GM18858 (cell line): ENCODE measurements around the gene PRRT1.
"Not testable (repeated sequence)": the region's sequence is repeated elsewhere in the genome, so short reads cannot be mapped to it uniquely, and the experiment has no call there.

Experiments
- ATAC-seq: cut with Tn5 transposase; IDR thresholded peaks from one replicate; pipeline ENCODE4 v1.9.1; 2021; ENCODE audit not compliant: unreplicated experiment

The PRRT1 gene

DNA sequence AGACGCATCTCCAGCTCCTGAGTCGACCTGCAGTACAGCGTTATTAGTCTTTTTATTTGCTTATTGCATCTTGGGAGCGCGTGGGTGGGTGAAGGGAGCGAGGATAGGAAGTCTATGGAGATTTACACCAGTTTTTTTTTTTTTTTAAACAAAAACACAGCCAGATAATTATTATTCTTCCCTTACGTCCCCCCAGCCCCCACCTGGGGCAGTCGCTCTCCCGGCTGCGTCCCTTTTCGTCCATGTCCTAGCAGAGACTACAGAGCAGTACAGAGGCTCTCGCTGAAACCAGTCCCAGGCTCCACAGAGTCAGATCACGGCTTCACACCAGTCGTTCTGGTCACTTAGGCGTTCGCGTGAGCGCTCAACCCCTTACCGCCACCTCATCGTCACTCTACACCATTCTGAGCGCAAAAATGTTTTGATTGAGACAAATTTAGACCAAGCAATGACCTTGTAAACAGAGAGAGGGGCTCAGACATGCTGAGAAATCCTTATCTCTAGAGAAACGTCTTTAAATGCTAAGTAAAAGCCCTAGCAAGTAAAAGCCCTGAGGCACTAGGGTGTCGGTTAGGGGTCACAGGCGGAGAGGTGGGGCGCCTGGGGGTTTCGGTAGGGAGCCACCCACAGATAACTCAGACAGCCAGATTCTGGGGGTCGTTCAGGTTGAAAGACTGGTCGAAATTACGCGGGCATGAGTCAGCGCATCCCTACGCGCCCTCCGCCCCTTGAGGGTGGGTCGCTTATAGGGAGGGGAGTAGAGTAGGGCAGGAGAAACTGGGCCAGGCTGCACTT lies 1.2 kb upstream of the PRRT1 start:
- ATAC-seq: no peak

DNA sequence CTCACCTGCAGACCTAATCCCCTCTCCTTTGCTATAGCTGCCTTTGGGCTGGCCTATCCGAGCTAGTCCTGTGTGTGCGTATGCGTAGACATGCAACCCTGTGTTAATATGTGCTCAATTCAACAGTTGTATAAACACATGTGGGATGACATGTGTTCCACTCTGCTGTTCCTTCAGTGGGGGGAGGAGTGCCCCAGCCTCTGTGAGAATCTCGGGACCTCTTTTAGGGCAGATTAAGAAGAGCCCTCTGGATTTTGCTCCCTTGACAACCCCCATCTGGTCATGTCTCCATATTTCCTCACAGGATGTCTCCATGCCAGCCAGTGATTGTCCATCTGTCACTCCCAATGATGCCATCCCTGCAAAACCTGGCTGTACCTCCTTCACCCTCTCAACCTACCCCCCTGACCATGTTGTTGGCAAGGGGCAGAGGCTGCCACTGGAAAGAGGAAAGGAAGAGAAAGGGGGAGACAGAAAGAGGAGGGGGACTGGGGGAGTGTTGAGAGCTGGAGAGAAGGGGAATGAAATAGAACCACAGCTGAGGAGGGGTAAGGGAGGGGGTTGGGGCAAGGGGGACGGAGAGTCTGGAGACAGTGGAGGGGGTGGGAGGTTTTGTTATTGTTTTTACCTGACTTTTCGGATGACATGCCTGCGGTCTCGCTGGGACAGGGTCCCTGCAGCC lies 417 bp downstream of the PRRT1 start:
- no peak for ATAC-seq

DNA sequence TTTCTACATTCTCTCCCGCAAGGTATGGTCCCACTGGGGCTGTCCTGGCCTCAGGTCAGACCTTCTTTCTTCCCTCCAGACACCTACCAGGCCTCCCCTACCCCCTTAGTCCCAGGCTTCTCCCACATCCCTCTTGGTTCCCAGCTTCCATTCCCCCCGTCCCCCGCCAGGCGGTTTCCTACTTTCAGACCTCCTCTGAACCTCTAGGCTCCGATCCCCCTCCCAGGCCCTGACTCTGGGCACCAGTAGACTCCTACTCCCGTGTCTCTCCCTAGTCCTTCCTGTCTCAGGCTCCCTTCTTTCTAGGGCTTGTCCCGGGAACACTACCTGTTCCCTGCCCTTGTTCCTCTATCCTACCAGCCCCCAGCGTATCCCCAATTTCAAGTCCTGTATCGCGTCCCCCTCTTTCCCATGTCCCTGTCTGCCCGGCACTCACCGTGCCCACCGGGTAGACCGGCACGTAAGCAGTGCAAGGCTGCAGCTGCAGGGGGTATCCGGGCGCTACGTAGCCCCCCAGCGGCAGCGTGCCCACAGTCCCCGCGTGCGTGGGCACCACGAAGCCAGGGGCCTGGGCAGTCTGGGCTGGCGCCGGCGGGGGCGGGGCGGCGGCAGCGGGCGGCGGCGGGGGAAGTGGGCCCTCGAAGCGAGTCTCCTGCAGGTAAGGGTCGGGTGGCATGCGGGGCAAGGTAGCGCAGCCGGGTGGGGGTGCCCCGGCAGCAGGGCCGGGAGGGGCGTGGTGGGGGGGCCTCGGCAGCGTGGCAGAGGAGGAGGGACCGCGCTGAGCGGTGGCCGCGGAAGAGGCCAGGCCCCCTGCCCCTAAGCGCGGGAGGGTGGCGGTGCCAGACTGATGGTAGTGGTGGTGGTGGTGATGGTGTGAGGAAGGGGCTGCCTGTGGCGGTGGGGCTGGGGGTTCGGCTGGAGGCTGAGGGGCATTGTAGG lies 1.5 kb downstream of the PRRT1 start:
- no peak for ATAC-seq

DNA sequence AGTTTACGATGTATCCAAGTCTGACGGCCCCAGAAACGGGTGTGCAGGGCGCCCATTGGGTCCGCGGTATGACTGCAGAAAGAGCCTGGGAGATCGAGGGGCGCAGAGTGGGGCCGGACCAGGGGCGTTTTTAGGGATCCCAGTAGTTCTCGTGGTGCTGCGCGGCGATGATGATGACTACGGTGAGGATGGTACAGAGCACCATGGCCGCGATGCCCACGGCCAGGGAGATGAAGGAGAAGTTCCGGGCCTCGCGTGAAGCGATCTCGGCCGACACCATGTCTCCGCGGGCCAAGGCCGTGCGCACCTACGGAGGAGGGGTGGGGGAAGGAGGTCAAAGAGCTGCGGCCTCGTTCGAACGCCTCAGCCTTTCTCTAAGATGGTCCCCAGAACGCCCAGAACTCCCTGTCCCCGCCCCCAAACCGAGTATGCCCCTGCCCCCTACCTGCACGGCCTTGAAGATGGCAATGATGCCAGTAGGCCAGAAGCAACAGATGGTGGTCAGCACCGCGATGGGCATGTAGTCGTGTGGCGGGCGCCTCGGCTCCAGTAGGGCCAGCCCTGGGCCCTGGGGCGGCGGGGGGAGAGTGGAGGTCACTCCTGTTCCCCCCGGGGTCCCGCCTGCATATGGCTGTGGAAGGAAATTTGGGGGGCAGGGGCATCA lies 2.5 kb downstream of the PRRT1 start:
- no peak for ATAC-seq

DNA sequence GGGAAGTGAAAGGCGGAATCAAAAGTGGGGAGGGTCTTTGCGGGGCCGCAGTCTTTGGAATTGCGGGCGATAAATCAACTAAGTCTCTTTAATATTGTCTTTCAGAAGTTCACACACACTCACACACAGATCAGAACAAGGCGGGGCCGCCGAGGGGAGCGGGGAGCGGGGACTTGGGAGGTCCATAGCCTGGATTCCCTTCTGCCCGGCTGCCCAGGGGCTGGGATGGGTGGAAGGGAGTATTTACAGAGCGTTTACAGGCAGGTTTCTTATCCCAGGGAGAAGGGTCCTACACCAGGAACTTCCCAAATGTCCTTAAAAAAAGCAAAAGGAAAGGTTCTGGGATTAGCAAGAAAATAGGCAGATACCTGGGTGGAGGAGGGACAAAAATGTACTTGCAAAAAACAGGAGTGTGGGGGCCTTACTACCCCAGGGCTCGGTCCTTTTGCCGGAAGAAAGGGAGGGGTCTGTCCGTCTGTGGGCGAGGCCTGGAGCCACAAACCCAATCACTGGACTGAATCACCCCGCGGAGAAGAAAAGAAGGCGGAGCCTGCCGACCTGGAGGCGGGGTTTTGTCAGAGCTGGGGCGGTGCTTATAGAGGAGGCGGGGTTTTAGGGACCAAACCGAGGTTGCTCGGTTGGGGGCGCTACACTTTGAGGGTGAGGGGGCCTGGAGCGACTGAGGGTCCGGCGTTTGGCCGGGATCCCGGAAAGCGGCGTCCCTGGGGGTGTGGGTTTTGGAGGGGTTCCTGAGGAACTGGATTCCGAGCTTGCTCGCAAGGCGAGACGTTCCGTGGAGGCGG lies 3.2 kb downstream of the PRRT1 start:
- no peak for ATAC-seq

DNA sequence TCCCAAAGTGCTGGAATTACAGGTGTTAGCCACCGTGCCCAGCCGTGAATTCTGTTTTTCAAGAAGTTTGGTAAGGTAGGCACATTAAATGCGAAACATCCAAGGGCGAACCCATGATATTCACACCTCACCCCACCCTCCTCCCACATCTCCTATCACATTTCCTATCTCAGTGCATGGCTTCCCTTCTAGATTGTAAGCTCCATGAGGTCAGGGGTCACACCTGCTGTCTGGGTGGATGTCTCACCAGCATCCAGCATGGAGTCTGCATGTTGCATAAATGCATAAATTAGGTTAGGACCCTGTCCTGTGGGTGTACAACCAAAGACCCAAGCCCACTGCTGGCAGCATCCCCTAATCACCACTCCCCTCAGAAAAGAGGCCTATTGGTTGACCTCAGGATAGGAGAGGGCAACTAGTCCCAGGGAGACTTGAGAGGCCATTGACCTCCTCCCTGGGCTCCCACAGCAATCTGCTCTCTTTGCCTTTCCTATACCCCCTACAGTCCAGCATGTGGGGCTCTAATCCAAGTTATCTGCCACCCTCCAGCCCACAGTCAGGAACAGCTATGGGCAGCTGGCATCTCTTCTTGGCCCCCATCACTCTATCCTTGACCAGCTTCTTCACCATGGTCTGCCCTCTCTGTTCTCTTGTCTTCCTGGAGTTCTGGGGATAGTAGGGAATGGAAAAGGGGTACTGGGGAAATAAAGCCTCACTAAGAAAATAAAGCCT lies 4.2 kb downstream of the PRRT1 start:
- no peak for ATAC-seq

DNA sequence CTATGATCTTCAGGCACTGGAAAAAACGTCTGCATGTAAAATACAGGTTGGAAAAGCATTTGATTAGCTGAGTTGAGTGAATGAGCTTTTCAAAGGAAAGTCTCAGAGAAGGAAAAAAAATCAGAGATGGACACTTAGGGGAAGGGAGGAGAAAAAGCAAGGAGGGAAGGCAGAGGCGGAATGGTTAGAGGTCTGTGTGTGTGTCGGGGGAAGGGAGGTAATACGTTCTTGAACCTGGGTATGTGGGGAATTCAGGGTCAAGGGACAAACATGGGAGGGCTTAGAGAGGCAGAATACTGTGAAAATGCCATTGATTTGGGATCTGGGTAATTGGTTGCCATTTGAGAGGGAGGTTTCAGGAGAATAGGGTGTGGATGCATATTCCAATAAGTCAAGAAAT lies 5.1 kb downstream of the PRRT1 start:
- no peak for ATAC-seq

DNA sequence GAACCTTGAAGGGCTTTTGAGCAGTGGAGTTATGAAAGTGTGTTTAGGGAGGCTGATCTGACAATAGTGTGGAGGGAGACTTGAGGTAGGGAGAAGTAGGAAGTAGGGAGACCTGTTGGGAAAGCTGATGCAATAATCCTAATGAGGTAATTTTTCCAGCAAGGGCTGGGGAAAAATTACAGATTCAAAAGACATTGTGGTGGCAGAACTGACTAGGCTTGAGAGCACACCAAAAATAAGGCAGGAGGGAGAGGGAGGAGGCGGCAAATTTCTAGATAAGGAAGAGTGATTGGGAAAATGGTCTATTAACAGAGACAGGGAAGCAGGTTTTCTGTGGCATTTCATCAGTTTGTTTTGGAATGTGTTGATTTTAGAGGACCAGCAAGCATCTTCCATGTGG lies 5.5 kb downstream of the PRRT1 start:
- no peak for ATAC-seq

DNA sequence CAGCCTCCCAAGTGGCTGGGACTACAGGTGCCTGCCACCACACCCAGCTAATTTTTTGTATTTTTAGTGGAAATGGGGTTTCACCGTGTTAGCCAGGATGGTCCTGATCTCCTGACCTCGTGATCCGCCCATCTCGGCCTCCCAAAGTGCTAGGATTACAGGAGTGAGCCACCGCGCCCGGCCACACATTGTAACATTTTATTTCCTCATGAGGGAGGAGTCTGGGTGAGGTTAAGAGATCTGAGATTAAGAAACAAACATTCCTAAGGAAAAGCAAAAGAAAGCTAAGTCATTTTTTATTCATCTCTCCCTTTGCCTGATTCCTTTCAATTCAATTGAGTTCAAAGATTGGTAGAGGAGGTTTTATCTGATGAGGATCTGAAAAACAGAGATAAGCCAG lies 7.5 kb downstream of the PRRT1 start:
- ATAC-seq: not testable (repeated sequence)

DNA sequence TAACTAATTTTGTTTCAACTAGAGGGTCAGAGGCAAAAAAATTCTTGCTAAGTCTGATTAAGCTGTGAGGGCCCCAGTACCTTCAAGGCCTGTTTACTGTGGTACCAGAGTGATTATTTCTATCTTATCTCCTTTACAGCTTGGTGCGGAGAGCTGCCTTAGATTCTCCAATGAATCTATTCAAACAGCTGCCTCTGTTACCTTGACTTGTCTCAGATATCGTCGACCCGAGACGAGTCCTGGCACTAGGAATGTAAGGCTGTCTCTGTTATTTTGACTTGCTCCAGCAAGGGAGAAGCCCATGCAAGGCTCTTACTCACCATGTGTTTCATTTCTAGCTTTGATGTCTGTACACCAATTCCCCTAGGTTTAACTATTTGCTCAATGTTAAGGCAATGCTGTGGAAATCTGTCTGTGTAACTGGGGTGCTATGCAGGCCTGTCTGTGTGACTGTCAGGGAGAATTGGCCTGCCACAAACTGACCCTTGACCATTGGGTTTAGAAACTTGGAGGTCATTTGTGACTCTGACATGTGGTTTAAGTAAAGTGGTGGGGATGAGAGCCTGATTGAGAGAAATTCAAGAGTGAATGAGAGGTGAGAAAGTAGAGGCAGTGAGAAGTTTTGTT lies 11.2 kb downstream of the PRRT1 start:
- no peak for ATAC-seq

DNA sequence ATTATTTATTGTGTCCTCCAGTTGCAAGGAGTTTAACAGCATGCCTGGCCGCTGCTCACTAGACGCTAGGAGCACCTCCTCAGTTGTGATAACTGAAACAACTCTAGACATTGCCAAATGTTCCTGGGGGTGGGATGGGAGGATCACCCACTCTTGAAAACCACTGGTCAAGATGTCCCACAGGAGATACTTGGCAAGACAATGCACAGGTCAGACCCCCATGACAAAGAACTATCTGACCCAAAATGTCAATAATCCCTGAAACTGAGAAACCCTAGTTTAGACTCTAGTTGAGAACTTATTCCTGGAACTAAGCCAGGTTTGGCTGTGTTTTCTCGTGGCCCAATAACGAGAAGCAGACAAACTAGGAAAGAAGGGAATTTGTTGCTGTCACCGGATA lies 12.1 kb downstream of the PRRT1 start:
- no peak for ATAC-seq

DNA sequence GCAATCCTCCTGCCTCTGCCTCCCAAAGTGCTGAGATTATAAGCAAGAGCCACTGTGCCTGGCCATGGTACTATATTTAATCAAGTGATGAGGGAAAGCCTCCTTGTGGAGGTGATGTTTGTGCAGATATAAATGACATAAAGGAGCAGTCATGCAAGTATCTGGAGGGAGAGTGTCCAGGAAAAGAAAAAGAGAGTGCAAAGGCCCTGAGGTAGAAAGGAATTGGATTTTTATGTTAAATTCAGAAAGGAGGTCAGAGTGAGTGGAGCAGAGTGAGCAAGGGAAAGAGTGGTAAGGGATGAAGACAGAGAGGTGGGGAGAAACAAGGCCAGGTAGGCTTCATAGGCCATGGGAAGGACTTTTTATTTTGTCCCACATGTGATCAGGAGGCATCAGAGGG lies 14.3 kb downstream of the PRRT1 start:
- no peak for ATAC-seq

DNA sequence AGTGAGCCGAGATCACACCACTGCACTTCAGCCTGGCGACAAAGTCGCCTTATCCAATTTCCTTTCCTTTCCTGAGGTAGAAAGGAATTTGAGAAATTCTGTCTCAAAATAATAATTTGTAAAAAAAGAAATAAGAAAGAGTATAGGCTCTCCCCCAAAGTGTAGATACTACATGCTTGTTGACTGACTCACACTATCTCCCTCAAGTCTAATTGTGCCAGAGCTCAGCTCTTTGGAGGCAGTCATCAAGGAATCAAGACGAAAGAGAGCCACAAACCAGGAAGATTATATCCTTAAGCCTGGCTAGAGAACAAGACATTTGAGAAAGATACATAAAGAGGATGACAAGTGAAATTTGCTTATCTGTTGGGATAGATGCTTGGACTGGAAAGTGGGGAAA lies 18.0 kb downstream of the PRRT1 start:
- no peak for ATAC-seq

DNA sequence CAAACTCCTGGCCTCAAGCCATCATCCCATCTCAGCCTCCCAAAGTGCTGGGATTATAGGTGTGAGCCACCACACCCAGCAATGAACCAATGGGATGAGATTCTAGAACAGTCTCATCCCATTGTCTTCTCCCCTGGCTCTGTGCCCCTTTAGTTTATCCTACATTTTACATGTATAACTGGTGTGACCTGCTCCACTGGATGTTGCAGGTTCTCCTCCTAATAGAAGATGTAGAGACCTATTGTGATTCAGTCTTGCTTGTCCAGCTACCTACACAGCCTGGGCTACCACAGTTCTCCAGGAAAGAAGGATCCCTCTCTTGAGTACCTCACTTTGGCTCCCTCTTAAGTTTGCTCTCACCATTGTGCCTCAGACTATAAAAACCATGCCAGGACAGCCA lies 19.6 kb downstream of the PRRT1 start:
- ATAC-seq: no peak

DNA sequence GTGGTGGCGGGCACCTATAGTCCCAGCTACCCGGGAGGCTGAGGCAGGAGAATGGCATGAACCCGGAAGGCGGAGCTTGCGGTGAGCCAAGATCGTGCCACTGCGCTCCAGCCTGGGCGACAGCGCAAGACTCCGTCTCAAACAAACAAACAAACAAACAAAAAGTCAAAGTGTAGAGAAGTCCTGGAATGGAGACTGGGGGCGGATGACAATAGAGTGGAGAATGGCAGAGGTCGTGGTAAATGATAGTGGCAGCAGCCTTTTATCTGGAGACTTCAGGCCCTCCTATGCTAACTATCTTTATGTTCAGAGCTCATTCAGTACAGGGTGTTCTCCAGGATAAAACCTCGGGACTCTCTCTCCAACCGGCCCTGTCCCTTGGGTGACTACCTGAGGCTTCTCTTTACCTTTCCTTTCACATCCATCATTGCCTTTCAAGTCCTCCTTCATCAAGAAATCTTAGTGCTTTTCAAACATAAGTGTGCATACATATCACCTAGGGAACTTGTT lies 20.2 kb downstream of the PRRT1 start:
- ATAC-seq: no peak

DNA sequence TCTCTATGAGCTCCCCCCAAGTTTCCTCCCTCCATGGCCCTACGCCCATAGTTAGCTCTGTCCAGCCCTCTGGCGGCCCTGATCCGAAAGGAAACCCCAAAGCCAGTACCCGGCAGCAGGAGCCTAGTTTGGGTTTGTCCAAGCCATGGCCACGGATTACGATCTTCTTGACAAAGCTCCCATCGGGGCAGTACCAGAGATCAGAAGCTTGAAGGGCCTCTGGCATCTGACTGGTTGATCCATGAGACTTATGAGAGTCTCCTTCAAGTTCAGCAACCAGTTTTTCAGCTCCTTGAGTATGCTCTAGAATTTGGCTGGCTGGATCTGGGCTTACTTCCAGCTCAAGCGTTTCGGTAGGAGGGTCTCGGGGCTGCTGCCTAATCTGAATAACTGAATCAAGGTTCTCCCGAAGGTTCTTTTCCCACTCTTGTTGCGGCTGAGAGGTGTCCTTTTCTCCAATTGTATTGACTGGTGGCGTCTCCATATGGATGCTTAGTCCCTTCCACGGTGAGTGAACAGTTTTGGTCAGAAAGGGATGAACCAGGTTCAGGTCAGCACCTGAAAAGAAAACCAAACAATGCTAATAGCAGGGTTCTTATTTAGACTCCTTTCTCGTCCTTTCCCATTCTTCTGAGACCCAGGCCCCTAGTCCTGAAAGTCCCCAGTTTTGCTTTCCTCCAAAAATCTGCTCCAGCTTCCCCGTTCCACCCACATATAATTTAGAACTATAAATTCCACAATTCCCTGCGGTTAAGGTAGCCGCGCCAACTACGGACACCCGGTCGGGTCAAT lies 22.2 kb downstream of the PRRT1 start:
- ATAC-seq: no peak

DNA sequence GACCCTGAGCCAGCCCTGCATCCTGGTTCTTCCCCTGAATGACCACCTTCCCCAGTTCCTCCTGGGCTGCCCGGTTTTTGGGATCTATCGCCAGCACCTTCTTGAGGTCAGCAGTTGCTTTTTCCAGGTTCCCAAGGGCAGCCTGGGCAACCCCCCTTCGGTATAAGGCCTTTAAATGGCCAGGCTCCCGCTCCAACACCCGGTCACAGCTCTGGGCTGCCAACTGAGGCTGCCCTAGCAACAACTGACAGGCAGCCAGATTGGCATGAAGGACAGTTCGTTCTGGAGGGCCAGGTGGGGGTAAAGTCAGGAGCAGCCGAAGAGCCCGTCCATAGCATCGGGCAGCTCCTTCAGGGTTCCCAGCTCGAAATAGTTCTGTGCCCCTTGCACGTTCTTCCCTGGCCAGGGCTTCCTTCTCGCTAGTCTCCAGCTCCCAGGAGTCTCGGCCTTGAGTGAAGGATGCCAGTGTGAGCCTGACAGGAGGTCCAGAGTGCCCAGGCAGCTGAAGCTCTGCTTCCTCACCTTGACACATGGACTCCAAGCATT lies 22.9 kb downstream of the PRRT1 start:
- no peak for ATAC-seq
